HG03066 (cell line): ENCODE results near the gene PRSS2.
A peak's percentile ranks its signal among the peaks of the same experiment; 100 is the strongest.

ENCODE experiments used
- ATAC-seq: cut with Tn5 transposase; IDR thresholded peaks from one replicate; pipeline ENCODE4 v1.9.1; 2021; ENCODE audit warnings: low read depth; ENCODE audit not compliant: unreplicated experiment

Gene PRSS2

GRCh38 chr7:142800088-142800487, 29.3 kb downstream of the PRSS2 start:
- no peak for ATAC-seq

DNA sequence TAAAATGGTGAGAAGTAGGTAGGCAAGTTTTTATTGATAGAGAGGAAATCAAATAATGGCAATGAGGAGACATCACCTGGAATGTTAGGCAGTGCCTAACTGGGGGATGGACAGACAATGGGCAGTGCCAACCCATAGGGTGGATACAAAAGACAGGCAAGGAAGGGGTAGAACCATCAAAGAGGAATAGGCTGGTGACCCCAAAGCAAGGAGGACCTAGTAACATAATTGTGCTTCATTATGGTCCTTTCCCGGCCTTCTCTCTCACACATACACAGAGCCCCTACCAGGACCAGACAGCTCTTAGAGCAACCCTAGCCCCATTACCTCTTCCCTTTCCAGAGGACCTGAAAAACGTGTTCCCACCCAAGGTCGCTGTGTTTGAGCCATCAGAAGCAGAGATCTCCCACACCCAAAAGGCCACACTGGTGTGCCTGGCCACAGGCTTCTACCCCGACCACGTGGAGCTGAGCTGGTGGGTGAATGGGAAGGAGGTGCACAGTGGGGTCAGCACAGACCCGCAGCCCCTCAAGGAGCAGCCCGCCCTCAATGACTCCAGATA, 30.0 kb downstream of the PRSS2 start:
- no peak for ATAC-seq

- no peak for ATAC-seq
Measured at GRCh38 chr7:142801601-142802295, 31.0 kb downstream of the PRSS2 start.

- no peak for ATAC-seq
Measured at GRCh38 chr7:142802301-142802700, 31.5 kb downstream of the PRSS2 start.

- ATAC-seq, result no peak
Measured at GRCh38 chr7:142803901-142804300, 33.1 kb downstream of the PRSS2 start.

DNA sequence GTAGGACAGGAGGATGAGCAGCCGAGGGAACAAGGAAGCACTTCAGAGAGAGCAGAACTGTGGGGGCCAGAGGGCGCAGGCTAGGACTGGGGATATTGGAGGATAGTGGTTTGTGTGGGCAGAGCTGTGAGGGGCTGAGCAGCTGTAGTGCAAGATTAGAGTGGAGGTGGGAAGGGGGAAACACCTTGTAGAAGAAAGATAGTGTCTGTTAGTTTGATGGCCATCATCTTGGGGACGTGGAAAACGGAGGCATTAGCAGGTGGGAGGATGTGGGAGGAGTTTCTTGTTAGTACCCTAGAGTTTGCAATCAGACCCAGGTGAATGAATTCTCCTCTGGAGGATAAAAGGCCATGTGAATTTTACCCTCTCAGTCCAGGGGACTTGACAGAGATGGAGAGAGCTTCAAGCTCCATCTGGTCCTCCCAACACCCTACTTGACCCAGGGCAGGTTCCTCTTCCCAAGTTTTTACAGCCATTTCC, 34.0 kb downstream of the PRSS2 start:
- ATAC-seq, result no peak

DNA sequence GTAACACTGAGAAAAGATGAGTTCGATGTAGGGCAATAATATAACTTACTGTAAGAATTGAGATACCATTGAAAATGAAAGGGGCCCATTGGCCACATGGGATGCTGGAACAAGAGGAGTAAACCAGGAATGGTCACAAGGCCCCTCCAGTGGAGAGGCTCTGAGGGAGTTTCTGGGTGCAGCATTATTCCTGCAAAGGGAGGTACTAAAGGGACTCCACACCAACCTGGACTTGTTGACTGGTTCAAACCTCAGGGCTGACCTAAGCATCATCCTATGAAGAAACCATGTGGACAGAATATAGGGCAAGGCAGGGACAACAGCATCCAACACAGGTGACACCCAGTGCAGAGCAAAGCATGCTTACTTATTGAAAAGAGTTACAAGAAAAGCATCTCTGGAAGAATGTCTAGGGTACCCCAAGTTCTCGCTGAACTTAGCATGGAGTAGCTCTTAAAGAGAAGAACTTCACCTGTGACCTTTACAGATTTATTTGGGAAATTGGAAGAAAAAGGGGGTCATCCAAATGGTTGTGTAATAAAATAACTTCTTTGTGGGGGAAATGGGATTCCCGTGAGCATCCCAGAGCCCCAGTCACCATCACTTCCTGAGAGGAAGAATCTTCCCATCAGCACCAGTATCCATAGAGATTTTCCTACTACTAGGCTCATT, 34.7 kb downstream of the PRSS2 start:
- no peak for ATAC-seq

DNA sequence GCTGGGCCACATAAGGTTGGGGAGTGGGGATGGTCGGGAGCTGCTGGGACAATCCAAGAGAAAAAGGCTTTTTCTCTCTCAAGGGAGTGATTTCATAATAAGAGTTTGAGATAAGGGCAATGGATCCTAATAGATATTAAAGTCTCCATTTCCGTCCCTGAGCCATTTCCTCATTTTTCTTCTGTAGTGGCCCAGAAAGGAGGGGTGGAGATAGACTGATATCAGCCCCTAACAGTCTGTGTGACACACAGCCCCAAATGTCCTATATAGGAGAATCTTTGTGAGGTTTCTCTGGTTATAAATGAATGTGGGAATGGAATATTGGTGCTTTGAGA, 35.2 kb downstream of the PRSS2 start:
- ATAC-seq, result no peak

DNA sequence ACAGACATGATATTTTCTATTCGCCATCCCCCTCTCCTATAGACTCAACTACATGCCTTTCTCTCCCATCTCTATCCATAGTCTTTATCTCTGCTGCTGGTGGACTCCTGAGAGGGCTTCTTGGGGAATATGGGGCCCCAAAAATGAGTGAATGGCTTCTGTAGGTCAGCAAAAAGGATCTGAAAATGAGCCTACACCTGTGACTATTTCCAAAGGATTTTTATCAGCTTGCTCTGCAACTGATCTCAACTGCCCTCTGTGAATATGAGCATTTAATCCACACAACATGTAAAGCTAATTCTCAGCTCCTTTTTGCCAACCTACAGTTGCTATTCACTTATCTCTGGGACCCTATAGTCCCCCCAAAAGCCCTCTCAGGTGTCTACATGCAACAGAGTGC, 36.2 kb downstream of the PRSS2 start:
- ATAC-seq, result no peak

- peak; percentile 11 for ATAC-seq
Measured at GRCh38 chr7:142807855-142808460, 37.2 kb downstream of the PRSS2 start.

- ATAC-seq, result peak; percentile 16
Measured at GRCh38 chr7:142808461-142808801, 37.7 kb downstream of the PRSS2 start.

GRCh38 chr7:142808802-142809583, 38.2 kb downstream of the PRSS2 start:
- peak; percentile 88 for ATAC-seq

DNA sequence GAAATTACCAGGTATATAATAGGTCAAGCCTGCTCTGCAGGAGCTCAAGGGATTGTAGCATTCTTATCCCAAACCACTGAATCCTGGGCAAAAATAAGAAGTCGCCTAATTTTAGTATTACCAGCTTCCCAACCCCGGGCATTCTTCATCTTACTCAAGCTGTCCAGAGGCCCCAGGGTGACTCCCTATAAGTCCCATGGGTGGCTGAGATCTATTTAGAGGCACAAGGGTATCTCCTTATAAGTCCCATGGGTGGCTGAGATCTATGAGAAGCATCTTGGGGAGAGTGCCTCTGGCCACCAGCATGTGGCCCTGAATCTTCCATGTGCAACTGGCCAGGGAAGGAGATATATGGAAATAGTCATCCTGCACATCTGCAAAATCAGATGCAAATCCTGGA, 38.9 kb downstream of the PRSS2 start:
- ATAC-seq, result no peak

DNA sequence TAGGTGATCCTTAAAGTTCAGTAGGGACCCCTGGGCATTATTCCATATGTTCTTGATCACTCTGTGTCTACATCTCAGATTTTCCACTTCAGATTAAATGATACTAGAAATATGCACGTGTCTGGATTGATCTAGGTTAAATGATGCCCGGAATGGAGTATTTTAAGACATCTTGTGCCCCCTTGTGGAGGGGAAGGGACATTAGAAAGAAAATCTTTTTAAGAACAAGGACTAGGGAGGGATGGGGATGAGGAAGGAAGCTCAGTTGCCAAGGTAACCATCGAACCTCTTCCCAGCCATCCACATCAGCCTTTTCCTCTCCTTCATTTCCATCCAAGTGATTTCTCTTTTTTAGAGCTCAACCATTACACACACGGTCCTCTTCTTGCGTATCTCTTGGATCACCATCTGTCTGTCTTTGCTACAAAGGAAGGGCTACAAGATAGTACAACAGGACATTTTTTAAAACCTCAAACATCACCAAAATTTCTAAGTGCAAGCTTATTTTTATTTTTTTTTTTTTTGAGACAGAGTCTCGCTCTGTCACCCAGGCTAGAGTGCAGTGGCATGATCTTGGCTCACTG, 40.5 kb downstream of the PRSS2 start:
- ATAC-seq, result no peak

GRCh38 chr7:142812437-142813215, 41.9 kb downstream of the PRSS2 start:
- ATAC-seq, result no peak

- no peak for ATAC-seq
Measured at GRCh38 chr7:142813226-142813625, 42.5 kb downstream of the PRSS2 start.

GRCh38 chr7:142813699-142814098, 42.9 kb downstream of the PRSS2 start:
- no peak for ATAC-seq

- ATAC-seq, result no peak
Measured at GRCh38 chr7:142814451-142814850, 43.7 kb downstream of the PRSS2 start.

GRCh38 chr7:142815134-142815533, 44.4 kb downstream of the PRSS2 start:
- no peak for ATAC-seq

DNA sequence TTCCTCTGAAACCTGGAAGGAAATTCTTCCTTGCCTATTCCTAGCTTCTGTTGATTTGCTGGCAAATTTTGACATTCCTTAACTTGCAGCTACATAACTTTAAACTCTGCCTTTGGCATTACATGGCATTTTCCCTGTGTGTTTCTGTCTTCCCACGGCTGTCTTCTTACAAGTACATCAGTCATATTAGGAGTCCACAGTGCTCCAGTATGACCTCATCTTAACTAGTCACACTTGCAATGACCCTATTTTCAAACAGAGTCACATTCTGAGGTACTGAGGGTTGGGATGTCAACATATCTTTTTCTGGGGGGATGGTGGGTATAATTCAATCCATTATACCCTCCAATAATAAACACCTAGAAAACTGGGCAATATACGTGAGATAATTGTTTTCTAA, 46.7 kb downstream of the PRSS2 start:
- no peak for ATAC-seq
